ENCODE results near the gene CLSTN2.

The CLSTN2 gene

GRCh38 chr3:140296796-140297352 lies 361.9 kb downstream of the CLSTN2 start:
- DNase-seq: no peak

- DNase-seq: no peak
Measured at GRCh38 chr3:140298043-140298442, 363.1 kb downstream of the CLSTN2 start.

- no peak for DNase-seq
Measured at GRCh38 chr3:140298569-140299070, 363.6 kb downstream of the CLSTN2 start.

GRCh38 chr3:140303875-140304274 lies 368.9 kb downstream of the CLSTN2 start:
- DNase-seq: no peak

- DNase-seq: no peak
Measured at GRCh38 chr3:140308535-140308934, 373.6 kb downstream of the CLSTN2 start.

- no peak for DNase-seq
Measured at GRCh38 chr3:140311428-140311827, 376.4 kb downstream of the CLSTN2 start.

- no peak for DNase-seq
Measured at GRCh38 chr3:140315955-140316354, 381.0 kb downstream of the CLSTN2 start.

- DNase-seq: no peak
Measured at GRCh38 chr3:140316466-140316865, 381.5 kb downstream of the CLSTN2 start.

GRCh38 chr3:140316868-140317400 lies 381.9 kb downstream of the CLSTN2 start:
- DNase-seq: no peak

GRCh38 chr3:140319739-140320138 lies 384.8 kb downstream of the CLSTN2 start:
- no peak for DNase-seq

- DNase-seq: no peak
Measured at GRCh38 chr3:140323561-140323960, 388.6 kb downstream of the CLSTN2 start.

GRCh38 chr3:140332131-140332530 lies 397.1 kb downstream of the CLSTN2 start:
- no peak for DNase-seq

- DNase-seq: no peak
Measured at GRCh38 chr3:140334132-140334929, 399.3 kb downstream of the CLSTN2 start.

GRCh38 chr3:140336465-140336864 lies 401.5 kb downstream of the CLSTN2 start:
- DNase-seq: no peak

- DNase-seq: no peak
Measured at GRCh38 chr3:140338916-140339315, 403.9 kb downstream of the CLSTN2 start.

- no peak for DNase-seq
Measured at GRCh38 chr3:140341203-140341602, 406.2 kb downstream of the CLSTN2 start.

- no peak for DNase-seq
Measured at GRCh38 chr3:140341817-140342403, 406.9 kb downstream of the CLSTN2 start.

GRCh38 chr3:140342668-140343067 lies 407.7 kb downstream of the CLSTN2 start:
- DNase-seq: peak; percentile 36

GRCh38 chr3:140343211-140344081 lies 408.5 kb downstream of the CLSTN2 start:
- DNase-seq: no peak

- no peak for DNase-seq
Measured at GRCh38 chr3:140344082-140344454, 409.1 kb downstream of the CLSTN2 start.

GRCh38 chr3:140344601-140345205 lies 409.7 kb downstream of the CLSTN2 start:
- no peak for DNase-seq

- no peak for DNase-seq
Measured at GRCh38 chr3:140347151-140347550, 412.2 kb downstream of the CLSTN2 start.
